GM18873 (cell line): Measurements from ENCODE around the gene ABTB1.
"Not testable (repeated sequence)": the region's sequence is repeated elsewhere in the genome, so short reads cannot be mapped to it uniquely, and the experiment has no call there.

ENCODE experiments used
- ATAC-seq: cut with Tn5 transposase; IDR thresholded peaks from one replicate; pipeline ENCODE4 v1.9.1; 2021; ENCODE audit warnings: mild to moderate bottlenecking, moderate library complexity, moderate number of reproducible peaks; ENCODE audit not compliant: unreplicated experiment, low FRiP score

Gene ABTB1

DNA sequence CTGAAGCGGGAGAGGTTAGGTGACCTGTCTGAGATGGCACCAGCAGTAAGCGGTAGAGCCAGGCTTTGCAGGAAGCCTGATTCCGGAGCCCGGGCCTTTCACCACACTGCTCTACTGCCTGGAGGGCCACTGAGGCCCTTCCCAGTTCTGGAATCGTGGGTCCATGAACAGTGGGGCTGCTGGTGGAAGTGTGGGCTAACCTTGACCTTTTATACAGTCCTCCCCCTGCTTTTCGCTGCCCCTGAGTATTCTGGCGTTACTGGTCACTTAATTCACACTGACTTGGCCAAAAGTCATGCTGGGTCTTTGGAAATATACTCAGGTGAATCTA lies 2.6 kb upstream of the ABTB1 start:
- no peak for ATAC-seq

DNA sequence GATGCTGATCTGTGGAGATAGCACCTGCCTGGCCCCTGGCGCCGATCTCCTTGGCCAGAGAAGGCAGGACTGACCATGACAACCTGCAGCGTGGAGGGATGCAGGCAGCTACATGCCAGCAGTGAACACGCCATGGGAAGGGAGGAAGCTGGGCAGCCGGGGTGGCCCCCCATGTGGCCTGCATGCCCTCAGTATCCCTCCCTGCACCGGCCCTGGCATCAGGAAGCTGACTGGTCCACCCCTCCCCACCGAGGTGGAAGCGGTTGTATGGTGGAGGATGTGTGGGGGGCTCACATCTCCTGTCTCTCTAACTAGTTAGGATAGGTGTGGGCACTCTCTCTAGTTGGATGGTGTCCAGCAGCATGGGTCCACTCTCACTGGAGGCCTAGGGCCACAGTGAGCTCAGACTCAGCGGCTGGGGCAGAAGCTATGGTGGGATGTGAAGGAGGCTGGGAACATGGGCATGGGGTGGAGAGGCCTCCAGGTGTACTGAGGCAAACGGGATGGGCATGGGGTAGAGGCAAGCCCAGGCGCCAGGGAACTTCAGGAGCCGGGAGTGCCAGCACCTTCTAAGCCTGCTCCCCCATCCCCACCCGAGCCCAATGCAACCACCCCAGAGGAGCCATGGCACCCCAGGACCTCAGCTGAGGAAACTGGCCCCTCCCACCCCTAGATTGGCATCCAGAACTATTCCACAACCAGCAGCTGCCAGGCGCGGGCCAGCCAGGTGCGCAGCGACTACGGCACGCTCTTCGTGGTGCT lies 1.8 kb upstream of the ABTB1 start:
- ATAC-seq: no peak

- ATAC-seq: no peak
Measured at GRCh38 chr3:127671523-127672428, 976 bp upstream of the ABTB1 start.

- no peak for ATAC-seq
Measured at GRCh38 chr3:127673191-127674100, 694 bp downstream of the ABTB1 start.

- no peak for ATAC-seq
Measured at GRCh38 chr3:127674101-127674721, 1.5 kb downstream of the ABTB1 start.

- no peak for ATAC-seq
Measured at GRCh38 chr3:127674790-127675189, 2.0 kb downstream of the ABTB1 start.

- ATAC-seq: no peak
Measured at GRCh38 chr3:127675651-127676391, 3.1 kb downstream of the ABTB1 start.

- ATAC-seq: no peak
Measured at GRCh38 chr3:127676456-127676855, 3.7 kb downstream of the ABTB1 start.

GRCh38 chr3:127676921-127677351 lies 4.2 kb downstream of the ABTB1 start:
- ATAC-seq: no peak

DNA sequence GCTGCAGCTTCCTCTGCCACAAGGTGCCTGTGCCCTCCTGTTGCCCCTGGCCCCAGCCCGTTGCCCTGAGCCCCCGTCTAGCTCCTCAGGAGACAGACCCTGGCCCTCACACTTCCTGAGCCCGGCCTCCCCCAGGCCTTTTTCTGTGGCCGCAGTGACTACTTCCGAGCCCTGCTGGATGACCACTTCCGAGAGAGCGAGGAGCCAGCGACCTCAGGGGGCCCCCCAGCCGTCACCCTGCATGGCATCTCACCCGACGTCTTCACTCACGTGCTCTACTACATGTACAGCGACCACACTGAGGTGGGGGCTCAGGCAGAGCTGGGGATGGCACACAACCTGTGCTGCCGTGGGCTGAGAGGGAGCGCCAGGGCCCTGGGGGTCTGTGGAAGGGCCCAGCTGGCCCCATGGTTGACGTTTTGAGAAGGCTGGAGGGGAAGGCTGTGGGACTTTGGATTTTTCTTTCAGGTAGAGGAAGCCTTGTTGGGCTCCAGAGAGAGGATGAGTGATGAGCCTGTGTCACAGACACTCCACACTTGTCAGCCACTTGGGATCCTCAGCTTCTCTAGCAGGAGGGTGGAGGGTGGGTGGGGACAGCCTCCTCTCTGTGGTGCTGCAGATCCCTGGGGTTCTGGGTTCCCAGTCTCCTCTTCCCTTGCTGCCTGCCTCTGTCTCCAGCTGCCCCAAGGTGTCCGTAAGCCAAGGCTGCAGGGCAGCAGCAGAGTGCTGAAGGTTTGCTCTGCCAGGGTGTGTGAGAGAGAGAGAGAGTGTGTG lies 5.0 kb downstream of the ABTB1 start:
- no peak for ATAC-seq

GRCh38 chr3:127678315-127678599 lies 5.5 kb downstream of the ABTB1 start:
- no peak for ATAC-seq

- no peak for ATAC-seq
Measured at GRCh38 chr3:127678611-127679533, 6.1 kb downstream of the ABTB1 start.

DNA sequence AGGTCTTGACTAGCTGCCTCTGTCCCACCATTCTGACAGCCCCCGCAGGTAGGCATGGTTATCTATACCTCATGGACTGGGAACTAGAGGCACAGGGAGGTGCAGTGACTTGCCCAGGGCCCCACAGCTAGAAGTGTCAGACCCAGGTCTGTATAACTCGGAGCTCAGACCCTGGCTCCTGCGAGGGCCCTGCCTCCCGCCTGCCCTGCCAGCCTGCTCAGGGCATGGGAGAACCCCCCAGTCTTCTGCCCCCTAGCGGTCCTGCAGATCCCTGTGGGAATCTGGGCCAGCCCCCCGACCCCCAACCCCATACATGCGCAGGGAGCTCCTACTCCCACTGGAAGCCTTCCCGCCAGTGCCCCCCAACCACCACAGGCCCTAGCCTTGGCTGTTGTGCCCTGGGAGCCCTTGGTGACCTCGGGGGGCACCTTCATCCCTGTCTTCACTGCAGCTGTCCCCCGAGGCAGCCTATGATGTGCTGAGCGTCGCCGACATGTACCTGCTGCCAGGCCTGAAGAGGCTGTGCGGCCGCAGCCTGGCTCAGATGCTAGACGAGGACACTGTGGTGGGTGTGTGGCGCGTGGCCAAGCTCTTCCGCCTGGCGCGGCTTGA lies 6.9 kb downstream of the ABTB1 start:
- ATAC-seq: no peak

DNA sequence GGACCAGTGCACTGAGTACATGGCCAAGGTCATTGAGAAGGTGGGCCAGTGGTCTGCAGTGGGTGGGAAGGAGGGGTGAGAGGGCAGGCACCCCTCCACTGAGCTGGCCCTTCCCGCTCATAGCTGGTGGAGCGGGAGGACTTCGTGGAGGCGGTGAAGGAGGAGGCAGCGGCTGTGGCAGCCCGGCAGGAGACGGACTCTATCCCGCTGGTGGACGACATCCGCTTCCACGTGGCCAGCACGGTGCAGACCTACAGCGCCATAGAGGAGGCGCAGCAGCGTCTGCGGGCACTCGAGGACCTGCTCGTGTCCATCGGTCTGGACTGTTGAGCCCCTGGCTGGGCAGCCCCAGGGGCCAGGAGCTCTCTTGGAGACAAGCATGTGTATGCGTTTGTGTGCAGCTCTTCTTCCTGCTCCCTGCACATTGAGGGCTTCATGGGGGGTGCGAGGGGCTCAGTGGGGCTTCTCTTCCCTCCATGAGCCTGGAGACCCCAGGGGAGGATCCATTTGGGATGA lies 7.5 kb downstream of the ABTB1 start:
- no peak for ATAC-seq

DNA sequence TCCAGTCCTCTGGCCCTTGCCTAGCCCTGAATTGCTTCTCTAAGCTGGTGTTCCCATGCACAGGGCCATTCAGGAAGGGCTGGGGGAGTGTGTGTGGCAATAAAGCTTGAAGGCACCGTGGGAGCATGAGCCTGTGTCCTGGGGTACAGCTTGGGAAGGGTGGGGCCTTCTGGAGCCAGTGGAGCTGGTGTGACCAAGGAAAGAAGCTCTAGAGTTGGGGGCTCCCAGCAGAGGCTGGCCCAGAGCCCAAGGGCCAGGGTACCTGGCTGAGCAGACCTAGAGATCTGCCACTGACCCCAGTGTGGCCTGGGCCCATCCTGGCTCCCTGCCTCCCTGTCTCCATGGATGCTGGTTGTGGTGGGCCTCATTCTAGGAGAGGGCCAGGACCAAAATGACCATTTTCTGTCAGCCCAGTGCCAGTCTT lies 8.1 kb downstream of the ABTB1 start:
- no peak for ATAC-seq

DNA sequence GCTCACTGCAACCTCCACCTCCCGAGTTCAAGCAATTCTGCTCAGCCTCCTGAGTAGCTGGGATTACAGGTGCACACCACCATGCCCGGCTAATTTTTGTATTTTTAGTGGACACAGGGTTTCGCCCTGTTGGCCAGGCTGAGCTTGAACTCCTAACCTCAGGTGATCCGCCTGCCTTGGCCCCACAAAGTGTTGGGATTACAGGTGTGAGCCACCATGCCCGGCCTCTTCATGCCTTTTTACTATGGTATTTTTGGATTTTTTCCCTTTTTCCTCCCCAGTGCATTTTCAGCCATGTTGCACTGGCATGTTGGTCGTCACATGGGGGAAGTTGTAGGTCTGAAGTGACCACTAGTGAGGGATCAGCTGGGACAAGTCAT lies 9.4 kb downstream of the ABTB1 start:
- ATAC-seq: not testable (repeated sequence)

- ATAC-seq: no peak
Measured at GRCh38 chr3:127682561-127682960, 9.8 kb downstream of the ABTB1 start.
